Measurements from ENCODE around the gene ZBTB20.
A peak's percentile ranks its signal among the peaks of the same experiment; 100 is the strongest.

Gene ZBTB20

GRCh38 chr3:114380233-114380651 is 766.8 kb downstream of the ZBTB20 start:
- no peak overlapping the region for H3K4me3 Mint-ChIP-seq
- H3K36me3 Mint-ChIP-seq = no peaks in the 10 kb centered on the region
- H3K4me1 Mint-ChIP-seq = no peaks in the 10 kb centered on the region
- no peaks in the 10 kb centered on the region for H3K9me3 Mint-ChIP-seq
- ATAC-seq = no peak
- no peak overlapping the region for H3K27ac Mint-ChIP-seq
- DNase-seq (ENCODE audit: low spot score in 2 of 2) = no peak

- no peak for DNase-seq (ENCODE audit: low spot score in 2 of 2)
- ATAC-seq = no peak
- Mint-ChIP-seq H3K36me3 (no peaks in the 10 kb centered on the region), H3K4me1 (no peaks in the 10 kb centered on the region), H3K4me3 (no peak overlapping the region), H3K9me3 (no peaks in the 10 kb centered on the region), H3K27ac (no peak overlapping the region)
These were observed 767.8 kb downstream of the ZBTB20 start for GRCh38 chr3:114379266-114379665.

GRCh38 chr3:114378760-114379159 is 768.3 kb downstream of the ZBTB20 start:
- H3K36me3 Mint-ChIP-seq = no peaks in the 10 kb centered on the region
- no peak for DNase-seq (ENCODE audit: low spot score in 2 of 2)
- H3K27ac Mint-ChIP-seq = no peak overlapping the region
- no peak for ATAC-seq
- no peaks in the 10 kb centered on the region for H3K4me1 Mint-ChIP-seq
- H3K9me3 Mint-ChIP-seq = no peaks in the 10 kb centered on the region
- H3K4me3 Mint-ChIP-seq = no peak overlapping the region

- Mint-ChIP-seq H3K36me3 (no peaks in the 10 kb centered on the region), H3K9me3 (no peaks in the 10 kb centered on the region), H3K4me1 (no peaks in the 10 kb centered on the region), H3K4me3 (no peak overlapping the region), H3K27ac (no peak overlapping the region)
- DNase-seq (ENCODE audit: low spot score in 2 of 2) (no peak), ATAC-seq (no peak)
These were observed 769.7 kb downstream of the ZBTB20 start for GRCh38 chr3:114377426-114377825.

GRCh38 chr3:114376516-114377185 is 770.4 kb downstream of the ZBTB20 start:
- no peak overlapping the region for H3K27ac Mint-ChIP-seq
- no peak overlapping the region for H3K4me3 Mint-ChIP-seq
- DNase-seq (ENCODE audit: low spot score in 2 of 2) = no peak
- no peaks in the 10 kb centered on the region for H3K9me3 Mint-ChIP-seq
- H3K4me1 Mint-ChIP-seq = no peaks in the 10 kb centered on the region
- ATAC-seq = no peak
- H3K36me3 Mint-ChIP-seq = no peaks in the 10 kb centered on the region

GRCh38 chr3:114375608-114376421 is 771.3 kb downstream of the ZBTB20 start:
- H3K27ac Mint-ChIP-seq = no peak overlapping the region

GRCh38 chr3:114374433-114374990 is 772.6 kb downstream of the ZBTB20 start:
- Mint-ChIP-seq H3K36me3 (no peaks in the 10 kb centered on the region), H3K4me1 (no peaks in the 10 kb centered on the region), H3K27ac (no peak overlapping the region), H3K4me3 (no peak overlapping the region), H3K9me3 (no peaks in the 10 kb centered on the region)
- ATAC-seq (no peak), DNase-seq (ENCODE audit: low spot score in 2 of 2) (no peak)

More at GRCh38 chr3:114375608-114376421, 771.3 kb downstream of the ZBTB20 start:
- ATAC-seq (no peak), DNase-seq (ENCODE audit: low spot score in 2 of 2) (no peak)
- Mint-ChIP-seq H3K9me3 (no peaks in the 10 kb centered on the region), H3K4me1 (no peaks in the 10 kb centered on the region), H3K4me3 (no peak overlapping the region), H3K36me3 (no peaks in the 10 kb centered on the region)

- Mint-ChIP-seq H3K4me1 (no peaks in the 10 kb centered on the region), H3K36me3 (no peaks in the 10 kb centered on the region), H3K27ac (no peak overlapping the region), H3K9me3 (no peaks in the 10 kb centered on the region), H3K4me3 (no peak overlapping the region)
- no peak for DNase-seq (ENCODE audit: low spot score in 2 of 2)
- no peak for ATAC-seq
These were observed 776.4 kb downstream of the ZBTB20 start for GRCh38 chr3:114370537-114371174.

GRCh38 chr3:114365909-114366308 is 781.2 kb downstream of the ZBTB20 start:
- H3K27ac Mint-ChIP-seq = no peak overlapping the region
- ATAC-seq (no peak), DNase-seq (ENCODE audit: low spot score in 2 of 2) (no peak)

GRCh38 chr3:114364806-114365654 is 782.1 kb downstream of the ZBTB20 start:
- H3K36me3 Mint-ChIP-seq = no peaks in the 10 kb centered on the region
- H3K4me1 Mint-ChIP-seq = no peaks in the 10 kb centered on the region
- DNase-seq (ENCODE audit: low spot score in 2 of 2) = no peak
- no peak overlapping the region for H3K27ac Mint-ChIP-seq
- no peaks in the 10 kb centered on the region for H3K9me3 Mint-ChIP-seq
- no peak for ATAC-seq
- H3K4me3 Mint-ChIP-seq = no peak overlapping the region

More at GRCh38 chr3:114365909-114366308, 781.2 kb downstream of the ZBTB20 start:
- H3K4me3 Mint-ChIP-seq = no peak overlapping the region
- no peaks in the 10 kb centered on the region for H3K9me3 Mint-ChIP-seq
- no peaks in the 10 kb centered on the region for H3K4me1 Mint-ChIP-seq
- H3K36me3 Mint-ChIP-seq = no peaks in the 10 kb centered on the region

GRCh38 chr3:114363554-114364202 is 783.4 kb downstream of the ZBTB20 start:
- H3K4me1 Mint-ChIP-seq = no peaks in the 10 kb centered on the region
- H3K9me3 Mint-ChIP-seq = no peaks in the 10 kb centered on the region
- peak overlapping the region; percentile 70 for H3K27ac Mint-ChIP-seq
- H3K36me3 Mint-ChIP-seq = no peaks in the 10 kb centered on the region
- no peak overlapping the region for H3K4me3 Mint-ChIP-seq
- ATAC-seq = peak; percentile 68
- DNase-seq (ENCODE audit: low spot score in 2 of 2) = no peak

GRCh38 chr3:114362815-114363214 is 784.3 kb downstream of the ZBTB20 start:
- DNase-seq (ENCODE audit: low spot score in 2 of 2) (no peak), ATAC-seq (no peak)
- H3K9me3 Mint-ChIP-seq = no peaks in the 10 kb centered on the region
- peak overlapping the region; percentile 70 for H3K27ac Mint-ChIP-seq
- no peaks in the 10 kb centered on the region for H3K4me1 Mint-ChIP-seq
- H3K36me3 Mint-ChIP-seq = no peaks in the 10 kb centered on the region
- H3K4me3 Mint-ChIP-seq = no peak overlapping the region

GRCh38 chr3:114361391-114361790 is 785.7 kb downstream of the ZBTB20 start:
- H3K9me3 Mint-ChIP-seq = no peaks in the 10 kb centered on the region
- H3K36me3 Mint-ChIP-seq = no peaks in the 10 kb centered on the region
- H3K4me1 Mint-ChIP-seq = no peaks in the 10 kb centered on the region
- H3K4me3 Mint-ChIP-seq = no peak overlapping the region
- DNase-seq (ENCODE audit: low spot score in 2 of 2) (no peak), ATAC-seq (no peak)
- no peak overlapping the region for H3K27ac Mint-ChIP-seq

GRCh38 chr3:114356525-114356924 is 790.6 kb downstream of the ZBTB20 start:
- no peak for DNase-seq (ENCODE audit: low spot score in 2 of 2)
- peak; percentile 59 for ATAC-seq
- no peak overlapping the region for H3K4me3 Mint-ChIP-seq
- H3K27ac Mint-ChIP-seq = no peak overlapping the region
- no peaks in the 10 kb centered on the region for H3K9me3 Mint-ChIP-seq
- H3K4me1 Mint-ChIP-seq = no peaks in the 10 kb centered on the region
- H3K36me3 Mint-ChIP-seq = no peaks in the 10 kb centered on the region
